Epithelial cell of esophagus (primary cell): ENCODE measurements around the gene CDH12.

Experiments used
- DNase-seq: peaks from one replicate; pipeline ENCODE4 v3.0.0; 2010; ENCODE audit warnings: low read depth
- H3K4me3 ChIP-seq: 2 replicates; pipeline ENCODE4 v1.5.1; 2011; ENCODE audit warnings: mild to moderate bottlenecking, low read length, control low read depth
- CTCF ChIP-seq: IDR thresholded peaks from 2 replicates; pipeline ENCODE4 v1.5.1; 2011; ENCODE audit warnings: low read depth, mild to moderate bottlenecking, low read length, control low read depth, inconsistent platforms; ENCODE audit not compliant: insufficient read depth; ENCODE audit errors: missing control alignments

CDH12 gene

GRCh38 chr5:21774801-21775200 lies 1078.3 kb downstream of the CDH12 start:
- TF ChIP-seq CTCF, result no peak
- H3K4me3 ChIP-seq, result no peak overlapping the region
- DNase-seq, result peak; percentile 97

- TF ChIP-seq CTCF, result no peak
- H3K4me3 ChIP-seq, result no peak overlapping the region
- peak; percentile 2 for DNase-seq
Measured at GRCh38 chr5:21774281-21774680, 1078.9 kb downstream of the CDH12 start.

GRCh38 chr5:21773456-21773855 lies 1079.7 kb downstream of the CDH12 start:
- no peak for TF ChIP-seq CTCF
- peak; percentile 26 for DNase-seq
- H3K4me3 ChIP-seq, result no peak overlapping the region

GRCh38 chr5:21765406-21765805 lies 1087.7 kb downstream of the CDH12 start:
- no peak overlapping the region for H3K4me3 ChIP-seq
- TF ChIP-seq CTCF, result no peak
- no peak for DNase-seq

- no peak overlapping the region for H3K4me3 ChIP-seq
- TF ChIP-seq CTCF, result no peak
- DNase-seq, result no peak
Measured at GRCh38 chr5:21739096-21739495, 1114.0 kb downstream of the CDH12 start.

GRCh38 chr5:21723500-21723899 lies 1129.6 kb downstream of the CDH12 start:
- DNase-seq, result no peak
- TF ChIP-seq CTCF, result no peak

GRCh38 chr5:21711866-21712758 lies 1141.0 kb downstream of the CDH12 start:
- no peak overlapping the region for H3K4me3 ChIP-seq
- TF ChIP-seq CTCF, result no peak
- DNase-seq, result peak; percentile 24

More at GRCh38 chr5:21723500-21723899, 1129.6 kb downstream of the CDH12 start:
- no peak overlapping the region for H3K4me3 ChIP-seq
